Cerebellar nuclear complex (tissue), 1 donor: Measurements from ENCODE around the gene HMCN2.

Experiments used
- DNase-seq, 2 experiments: peaks; one replicate each; lab custom pipeline; 2025; lab: John Stamatoyannopoulos, UW

HMCN2 gene

DNA sequence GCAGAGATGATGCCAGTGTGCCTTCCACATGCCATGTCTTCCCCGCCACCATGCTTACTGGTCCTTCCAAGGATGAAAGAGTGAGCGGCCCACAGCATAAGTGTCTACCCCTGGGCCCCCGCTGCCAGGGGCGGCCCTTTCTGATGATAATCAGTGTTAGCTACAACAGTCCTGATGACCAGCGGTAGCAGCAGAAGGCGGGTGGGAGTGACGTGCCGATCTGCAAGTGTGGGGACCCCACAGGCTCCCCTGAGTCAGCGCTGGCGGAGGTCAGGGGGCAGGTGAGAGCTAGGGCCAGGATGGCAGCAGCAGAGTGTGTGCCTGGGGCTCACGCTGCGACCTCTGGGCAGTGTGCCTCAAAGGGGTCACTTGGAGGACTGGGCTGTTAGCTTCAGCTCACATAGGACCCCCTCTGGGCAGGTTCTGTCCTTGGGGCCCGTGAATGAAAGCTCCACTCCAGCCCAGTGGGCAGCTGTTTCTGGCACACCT lies 80.4 kb downstream of the HMCN2 start:
- DNase-seq: no peak

DNA sequence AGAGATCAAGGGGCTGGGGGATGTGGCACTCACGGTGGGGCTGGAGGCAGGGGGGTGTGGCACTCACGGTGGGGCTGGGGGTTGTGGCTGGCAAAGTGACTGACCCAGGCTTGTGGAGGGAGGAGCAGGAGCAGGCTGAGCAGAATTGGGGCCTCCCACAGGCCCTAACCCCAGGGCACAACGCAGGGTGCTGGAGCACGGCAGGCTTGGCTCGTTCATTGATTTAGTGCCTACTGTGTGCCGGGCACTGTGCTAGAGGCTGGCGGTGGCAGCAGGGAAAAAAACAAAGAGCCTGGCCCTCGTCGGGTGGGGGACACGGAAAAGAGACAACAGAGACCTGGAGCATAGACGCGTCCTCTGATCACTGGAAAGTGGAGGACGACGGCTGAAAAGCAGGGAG lies 80.9 kb downstream of the HMCN2 start:
- DNase-seq: no peak

DNA sequence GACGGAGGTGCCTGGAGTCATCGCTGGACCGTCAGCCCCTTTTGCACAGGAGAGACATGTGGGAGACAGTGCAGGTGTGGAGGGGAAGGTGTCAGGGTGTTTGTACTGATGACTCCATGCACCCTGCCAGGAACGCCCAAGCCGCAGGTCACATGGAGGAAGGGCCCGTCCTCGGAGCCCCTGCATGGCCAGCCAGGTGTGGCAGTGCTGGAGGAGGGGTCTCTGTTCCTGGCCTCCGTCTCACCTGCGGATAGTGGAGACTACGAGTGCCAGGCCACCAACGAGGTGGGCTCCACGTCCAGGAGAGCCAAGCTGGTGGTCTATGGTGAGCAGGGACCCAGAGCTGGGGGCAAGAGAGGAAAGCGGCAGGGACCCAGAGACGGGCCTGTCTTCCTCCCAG lies 81.5 kb downstream of the HMCN2 start:
- no peak for DNase-seq

DNA sequence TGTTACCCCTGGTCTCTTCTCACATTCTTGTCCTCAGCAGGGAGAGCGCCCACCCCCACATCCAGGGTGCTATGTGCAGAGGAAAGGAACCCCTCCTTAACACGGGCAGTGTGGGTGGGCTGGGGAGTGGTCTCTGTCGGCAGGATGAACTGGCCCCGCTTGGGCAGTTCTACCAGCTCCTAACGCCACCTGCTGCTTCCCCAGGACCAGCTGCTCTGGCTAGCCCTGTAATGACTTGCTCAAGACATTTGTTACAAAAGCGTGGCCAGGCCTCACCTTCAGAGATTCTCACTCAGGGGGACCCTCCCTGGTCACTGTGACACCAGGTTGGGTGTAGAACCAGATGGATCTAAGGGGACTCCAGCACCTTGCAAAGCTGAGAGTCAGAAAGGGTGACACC lies 82.4 kb downstream of the HMCN2 start:
- no peak for DNase-seq

DNA sequence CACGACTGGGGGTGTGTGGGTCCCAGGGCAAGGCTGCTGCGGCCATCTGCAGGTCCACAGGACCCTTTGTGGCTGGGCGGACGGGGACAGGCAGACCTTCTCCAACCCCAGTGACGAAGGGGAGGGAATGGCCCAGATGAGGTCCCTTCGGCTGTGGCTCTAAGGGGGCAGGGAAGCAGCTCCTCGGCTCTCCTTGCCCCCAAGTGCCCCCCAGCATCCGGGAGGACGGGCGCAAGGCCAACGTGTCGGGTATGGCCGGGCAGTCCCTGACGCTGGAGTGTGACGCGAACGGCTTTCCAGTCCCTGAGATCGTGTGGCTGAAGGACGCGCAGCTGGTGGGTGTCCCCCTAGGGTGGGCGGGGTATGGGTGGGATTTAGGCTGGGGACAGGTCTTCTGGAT lies 82.8 kb downstream of the HMCN2 start:
- DNase-seq: no peak

DNA sequence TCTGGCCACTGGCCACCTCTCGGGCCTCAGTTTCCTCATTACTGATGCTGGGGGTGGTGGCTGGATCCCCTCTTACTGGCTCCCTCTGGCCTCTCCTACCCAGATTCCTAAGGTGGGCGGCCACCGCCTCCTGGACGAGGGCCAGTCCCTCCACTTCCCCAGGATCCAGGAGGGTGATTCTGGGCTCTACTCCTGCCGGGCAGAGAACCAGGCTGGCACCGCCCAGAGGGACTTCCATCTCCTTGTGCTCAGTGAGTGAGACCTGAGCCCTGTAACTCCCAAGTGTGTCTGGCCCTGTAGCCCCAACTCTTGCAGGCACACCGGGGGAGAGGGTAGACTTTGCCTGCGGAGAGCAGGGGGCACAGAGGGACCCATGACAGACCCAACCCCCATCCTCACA lies 83.3 kb downstream of the HMCN2 start:
- DNase-seq: no peak

DNA sequence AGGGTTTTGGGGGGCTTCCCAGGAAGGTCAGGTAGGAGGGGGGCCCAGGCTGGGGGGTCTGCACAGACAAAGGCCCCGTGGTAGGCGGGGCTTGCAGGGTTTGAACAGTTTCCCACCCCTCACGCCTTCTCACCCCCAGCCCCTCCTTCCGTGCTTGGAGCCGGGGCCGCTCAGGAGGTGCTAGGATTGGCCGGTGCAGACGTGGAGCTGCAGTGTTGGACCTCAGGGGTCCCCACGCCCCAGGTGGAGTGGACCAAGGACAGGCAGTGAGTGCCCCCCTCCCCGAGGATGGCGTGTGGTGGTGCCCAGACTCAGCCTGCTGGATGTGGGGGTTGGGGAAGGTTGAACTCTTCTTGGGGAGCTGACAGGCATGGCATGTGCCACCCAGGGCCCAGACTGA lies 83.8 kb downstream of the HMCN2 start:
- no peak for DNase-seq

DNA sequence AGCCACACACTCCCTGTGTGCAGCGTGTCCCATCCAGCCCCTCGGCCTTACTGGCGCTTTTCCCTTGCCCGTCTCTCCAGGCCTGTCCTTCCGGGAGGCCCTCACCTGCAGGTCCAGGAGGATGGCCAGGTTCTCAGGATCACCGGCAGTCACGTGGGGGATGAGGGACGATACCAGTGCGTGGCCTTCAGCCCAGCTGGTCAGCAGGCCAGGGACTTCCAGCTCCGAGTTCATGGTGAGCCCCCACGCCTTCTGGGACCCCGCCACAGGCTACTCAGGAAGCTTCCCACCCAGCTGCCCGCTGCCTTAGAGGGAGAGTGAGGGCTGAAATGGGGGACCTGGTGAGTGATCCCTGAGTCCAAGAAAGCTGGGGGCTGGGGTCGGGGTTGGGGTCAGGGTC lies 85.8 kb downstream of the HMCN2 start:
- DNase-seq: no peak

DNA sequence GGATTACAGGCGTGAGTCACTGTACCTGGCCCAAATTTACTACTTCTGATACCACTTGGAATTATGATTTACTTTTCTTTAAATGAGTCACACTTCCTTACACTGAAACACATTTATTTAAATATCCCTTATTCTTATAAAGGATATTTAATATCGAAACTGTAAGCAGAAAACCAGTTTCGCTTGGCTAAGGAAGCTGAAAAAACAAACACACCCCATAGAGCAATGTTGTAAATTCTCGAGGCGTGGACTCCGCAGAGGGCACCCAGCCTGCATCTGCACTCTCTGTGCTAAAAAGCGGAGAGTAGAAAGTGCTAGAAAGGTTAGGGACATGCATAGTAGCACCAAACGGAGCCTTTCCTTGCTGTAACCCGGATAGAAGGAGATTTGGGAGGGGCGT lies 86.5 kb downstream of the HMCN2 start:
- DNase-seq: no peak

DNA sequence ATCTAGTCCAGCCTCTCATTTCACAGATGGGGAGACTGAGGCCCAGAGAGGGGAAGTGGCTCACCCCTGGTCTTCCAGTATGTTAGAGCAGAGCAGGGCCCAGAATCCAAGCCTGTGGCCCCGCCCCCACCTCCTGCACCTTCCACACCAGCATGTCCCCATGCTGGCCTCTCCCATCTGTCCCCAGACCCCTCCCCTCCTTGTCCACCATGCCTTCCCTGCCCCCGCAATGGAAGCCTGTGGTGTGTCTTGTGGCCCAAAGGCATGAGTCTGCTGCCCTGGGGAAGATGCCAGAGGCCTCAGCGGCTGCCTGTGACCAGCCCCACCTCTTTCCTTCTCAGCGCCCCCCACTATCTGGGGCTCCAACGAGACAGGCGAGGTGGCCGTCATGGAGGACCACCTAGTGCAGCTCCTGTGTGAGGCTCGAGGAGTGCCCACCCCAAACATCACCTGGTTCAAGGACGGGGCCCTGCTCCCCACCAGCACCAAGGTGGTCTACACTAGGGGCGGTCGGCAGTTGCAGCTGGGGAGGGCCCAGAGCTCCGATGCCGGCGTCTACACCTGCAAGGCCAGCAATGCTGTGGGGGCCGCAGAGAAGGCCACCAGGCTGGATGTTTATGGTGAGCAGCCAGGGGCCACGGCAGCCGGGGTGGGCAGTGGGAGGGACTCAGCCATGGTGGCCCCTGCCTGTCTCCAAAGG lies 87.2 kb downstream of the HMCN2 start:
- no peak for DNase-seq

DNA sequence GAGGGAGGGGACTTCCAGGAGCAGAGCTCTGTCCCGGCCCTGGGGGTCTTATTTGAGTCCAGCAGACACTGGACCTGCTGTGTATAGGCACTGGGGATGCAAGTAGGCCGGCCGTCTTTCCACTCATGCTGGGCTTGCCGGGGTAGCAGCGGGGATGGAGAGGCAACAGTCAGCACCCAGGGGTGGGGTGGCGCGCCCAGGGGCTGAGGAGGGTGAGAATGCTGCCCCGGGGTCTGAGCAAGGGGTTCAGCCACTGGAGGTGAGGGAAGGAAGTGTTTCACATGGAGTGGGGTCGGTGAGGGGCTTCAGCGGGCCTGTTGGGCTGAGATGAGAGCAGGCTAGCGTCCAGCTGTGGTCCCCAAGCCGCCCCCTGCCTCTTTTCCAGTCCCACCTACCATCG lies 88.8 kb downstream of the HMCN2 start:
- no peak for DNase-seq

DNA sequence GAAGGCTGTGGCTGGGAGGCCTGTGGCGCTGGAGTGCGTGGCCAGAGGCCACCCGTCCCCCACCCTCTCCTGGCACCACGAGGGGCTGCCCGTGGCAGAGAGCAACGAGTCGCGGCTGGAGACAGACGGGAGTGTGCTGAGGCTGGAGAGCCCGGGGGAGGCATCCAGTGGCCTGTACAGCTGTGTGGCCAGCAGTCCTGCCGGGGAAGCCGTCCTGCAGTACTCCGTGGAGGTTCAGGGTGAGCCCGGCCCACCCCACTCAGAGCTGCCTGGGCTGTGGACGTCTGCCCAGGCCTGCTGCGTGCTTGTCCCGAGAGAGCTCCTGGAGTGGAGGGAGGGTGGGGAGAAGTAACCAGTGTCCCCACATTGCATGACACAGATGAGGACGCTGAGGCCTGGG lies 89.2 kb downstream of the HMCN2 start:
- no peak for DNase-seq

DNA sequence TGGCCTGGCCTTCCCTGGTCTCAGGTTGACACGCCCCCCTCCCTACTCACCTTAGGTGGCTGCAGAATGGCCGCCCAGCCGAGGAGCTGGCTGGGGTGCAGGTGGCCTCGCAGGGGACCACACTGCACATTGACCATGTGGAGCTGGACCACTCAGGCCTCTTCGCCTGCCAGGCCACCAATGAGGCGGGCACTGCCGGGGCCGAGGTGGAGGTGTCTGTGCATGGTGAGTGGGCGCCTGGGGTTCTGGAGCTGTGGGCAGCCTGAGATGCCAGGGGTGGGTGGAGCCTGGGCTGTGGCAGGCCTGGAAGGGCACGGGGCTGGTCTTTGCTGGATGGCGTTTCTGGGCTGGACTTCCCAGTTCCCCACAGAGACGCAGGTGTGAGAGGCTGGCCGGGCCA lies 90.5 kb downstream of the HMCN2 start:
- DNase-seq: no peak

DNA sequence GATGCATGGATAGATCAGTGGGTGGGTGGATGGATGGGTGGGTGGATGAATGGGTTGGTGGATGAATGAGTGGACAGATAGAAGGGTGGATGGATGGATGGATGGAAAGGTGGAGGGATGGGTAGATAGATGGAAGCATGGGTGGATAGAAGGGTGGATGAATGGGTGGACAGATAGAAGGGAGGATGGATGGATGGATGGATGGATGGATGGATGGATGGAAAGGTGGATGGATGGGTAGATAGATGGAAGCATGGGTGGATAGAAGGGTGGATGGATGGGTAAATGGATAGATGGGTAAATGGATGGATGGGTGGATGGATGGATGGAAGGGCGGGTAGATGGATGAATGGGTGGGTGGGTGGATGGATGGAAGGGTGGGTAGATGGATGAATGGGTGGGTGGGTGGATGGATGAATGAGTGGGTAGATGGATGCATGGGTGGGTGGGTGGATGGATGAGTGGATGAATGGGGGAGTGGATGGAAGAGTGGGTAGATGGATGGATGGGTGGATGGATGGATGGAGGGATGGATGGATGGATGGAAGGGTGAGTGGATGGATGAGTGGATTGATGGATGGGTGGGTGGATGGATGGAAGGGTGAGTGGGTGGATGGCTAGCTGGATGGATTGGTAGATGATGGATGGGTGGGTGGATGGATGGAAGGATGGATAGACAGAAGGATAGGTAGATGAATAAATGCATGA lies 91.5 kb downstream of the HMCN2 start:
- no peak for DNase-seq

DNA sequence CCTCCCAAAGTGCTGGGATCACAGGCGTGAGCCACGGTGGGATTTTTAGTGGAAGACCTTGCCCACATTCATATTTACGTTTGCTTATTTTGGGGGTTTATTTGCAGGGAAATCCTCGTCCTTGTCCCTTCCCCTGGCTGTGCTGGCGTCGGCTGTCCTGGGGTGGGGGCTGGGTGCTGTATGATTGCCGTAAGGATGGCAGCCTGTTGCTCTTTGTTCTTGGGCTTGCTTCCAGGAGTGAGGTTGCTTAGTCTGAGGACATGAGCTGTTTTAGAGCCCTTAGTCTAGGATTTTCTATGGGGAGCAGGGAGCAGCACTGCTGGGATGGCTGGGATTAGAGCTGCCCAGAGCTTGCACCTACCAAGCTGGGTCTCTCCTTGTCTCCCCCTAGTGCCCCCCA lies 93.4 kb downstream of the HMCN2 start:
- DNase-seq: no peak

DNA sequence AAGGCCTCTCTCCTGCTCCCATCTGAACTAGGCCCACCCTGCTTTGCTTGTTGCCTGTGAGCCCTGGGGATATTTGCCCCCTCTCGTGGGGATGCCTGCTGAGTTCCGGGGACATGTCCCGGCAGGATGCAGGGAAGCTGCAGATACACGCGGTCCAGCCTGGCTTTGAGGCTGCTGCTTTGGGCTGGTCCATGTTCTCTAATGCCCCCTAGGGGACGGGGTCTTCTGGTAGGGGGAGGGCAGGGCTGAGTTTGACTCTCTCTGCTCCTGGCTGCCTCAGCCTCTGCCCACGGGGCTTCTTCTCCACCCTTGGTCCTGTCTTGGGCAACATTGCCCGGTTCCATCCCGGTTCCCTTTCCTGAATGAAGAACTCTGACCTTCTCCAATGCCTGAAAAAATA lies 94.3 kb downstream of the HMCN2 start:
- no peak for DNase-seq

DNA sequence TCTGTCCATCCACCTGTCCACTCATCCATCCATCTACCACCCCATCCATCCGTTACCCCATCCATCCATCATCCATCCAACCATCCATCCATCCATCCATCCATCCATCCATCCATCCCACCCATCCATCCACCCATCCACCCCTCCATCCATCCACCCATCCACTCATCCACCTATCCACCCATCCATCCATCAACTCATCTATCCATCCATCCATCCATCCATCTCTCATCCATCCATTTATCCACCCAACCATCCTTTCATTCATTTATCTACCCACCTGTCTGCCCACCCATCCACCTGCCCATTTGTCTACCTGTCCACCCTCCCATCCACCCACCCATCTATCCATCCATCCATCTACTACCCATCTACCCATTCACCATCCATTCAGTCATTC lies 95.1 kb downstream of the HMCN2 start:
- DNase-seq: no peak

DNA sequence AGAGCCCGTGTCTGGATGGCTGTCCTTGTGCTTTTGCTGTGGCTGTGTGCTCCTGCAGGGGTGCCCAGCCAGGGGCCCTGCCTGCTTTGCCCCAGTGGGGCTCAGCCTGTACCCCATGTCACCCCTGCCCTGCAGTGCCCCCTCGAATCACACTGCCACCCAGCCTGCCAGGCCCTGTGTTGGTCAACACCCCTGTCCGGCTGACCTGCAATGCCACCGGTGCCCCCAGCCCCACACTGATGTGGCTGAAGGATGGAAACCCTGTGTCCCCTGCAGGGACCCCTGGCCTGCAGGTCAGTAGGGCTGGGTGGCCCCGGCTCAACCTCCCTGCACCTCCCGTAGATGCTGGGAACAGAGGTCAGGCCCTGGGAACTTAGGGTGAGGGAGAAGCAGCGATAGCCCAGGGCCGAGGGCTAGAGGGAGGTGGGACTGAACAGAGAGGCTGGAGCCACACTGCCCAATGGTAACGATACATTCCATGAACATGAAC lies 96.4 kb downstream of the HMCN2 start:
- DNase-seq: no peak

DNA sequence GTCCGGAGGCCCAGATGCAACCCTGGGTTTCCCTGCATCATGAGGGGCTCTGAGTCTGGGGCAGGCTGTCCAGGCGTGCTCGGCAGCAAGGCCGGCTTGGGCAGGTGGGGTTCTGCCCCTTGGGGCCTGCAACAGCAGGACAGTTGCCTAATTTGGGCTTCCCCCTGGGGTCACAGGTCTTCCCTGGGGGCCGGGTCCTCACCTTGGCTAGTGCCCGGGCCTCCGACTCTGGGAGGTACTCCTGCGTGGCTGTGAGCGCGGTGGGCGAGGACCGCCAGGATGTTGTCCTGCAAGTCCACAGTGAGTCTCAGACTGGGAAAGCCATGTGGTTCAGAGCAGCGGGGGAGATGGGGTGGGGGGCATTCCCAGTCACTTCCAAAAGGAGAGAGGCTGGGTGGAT lies 97.1 kb downstream of the HMCN2 start:
- DNase-seq: no peak

DNA sequence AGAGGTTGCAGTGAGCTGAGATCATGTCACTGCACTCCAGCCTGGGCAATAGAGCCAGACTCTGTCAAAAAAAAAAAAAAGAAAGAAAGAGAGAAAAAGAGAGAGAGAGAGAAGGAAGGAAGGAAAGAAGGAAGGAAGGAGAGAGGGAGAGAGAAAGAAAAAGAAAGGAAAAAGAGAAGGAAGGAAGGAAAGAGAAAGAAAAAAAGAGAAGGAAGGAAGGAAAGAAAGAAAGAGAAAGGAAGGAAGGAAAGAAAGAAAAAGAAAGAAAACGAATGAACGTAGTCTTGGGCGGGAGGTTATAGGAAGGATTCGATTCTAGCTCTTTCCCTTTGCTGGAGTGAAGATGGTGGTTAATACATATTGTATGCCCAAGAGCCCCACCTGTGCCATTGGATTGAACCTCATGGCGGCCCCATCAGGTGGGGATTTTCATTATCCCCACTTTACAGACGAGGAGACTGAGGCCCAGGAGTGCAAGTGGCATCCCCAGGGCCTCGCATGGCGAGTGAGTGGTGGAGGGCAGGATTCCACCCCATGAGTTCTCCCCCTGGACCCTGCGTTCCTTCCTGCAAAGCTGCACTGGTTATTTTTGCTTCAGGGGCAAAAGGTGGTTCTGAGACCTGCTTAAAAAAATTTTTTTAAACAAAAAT lies 98.3 kb downstream of the HMCN2 start:
- no peak for DNase-seq

DNA sequence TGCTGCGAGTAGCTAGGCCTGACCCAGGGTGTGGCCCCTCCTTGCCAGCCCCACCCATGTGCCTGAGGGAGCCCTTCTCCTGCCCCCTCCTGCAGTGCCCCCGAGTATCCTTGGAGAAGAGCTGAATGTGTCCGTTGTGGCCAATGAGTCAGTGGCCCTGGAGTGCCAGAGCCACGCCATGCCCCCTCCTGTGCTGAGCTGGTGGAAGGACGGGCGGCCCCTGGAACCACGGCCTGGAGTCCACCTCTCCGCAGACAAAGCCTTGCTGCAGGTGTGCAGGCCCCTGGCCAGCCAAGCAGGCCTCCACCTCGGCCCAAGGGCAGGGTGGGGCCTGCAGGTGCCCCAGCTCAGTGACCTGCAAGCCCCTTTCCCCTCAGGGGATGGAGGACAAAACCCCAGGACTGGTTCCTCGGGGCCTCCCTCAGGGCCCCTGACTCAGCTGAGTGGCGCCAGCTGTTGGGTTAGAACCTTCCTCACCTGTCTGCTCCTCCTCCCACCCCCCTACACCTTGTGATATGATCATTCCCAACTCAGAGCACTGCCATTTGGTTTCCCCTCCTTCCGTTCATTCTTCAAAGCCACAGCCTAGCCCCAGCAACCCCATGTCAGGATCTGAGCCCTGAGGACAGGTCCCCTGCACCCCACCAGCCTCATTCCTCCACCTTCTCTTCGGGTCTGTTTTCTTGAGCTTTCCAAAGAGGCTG lies 99.2 kb downstream of the HMCN2 start:
- DNase-seq: no peak

DNA sequence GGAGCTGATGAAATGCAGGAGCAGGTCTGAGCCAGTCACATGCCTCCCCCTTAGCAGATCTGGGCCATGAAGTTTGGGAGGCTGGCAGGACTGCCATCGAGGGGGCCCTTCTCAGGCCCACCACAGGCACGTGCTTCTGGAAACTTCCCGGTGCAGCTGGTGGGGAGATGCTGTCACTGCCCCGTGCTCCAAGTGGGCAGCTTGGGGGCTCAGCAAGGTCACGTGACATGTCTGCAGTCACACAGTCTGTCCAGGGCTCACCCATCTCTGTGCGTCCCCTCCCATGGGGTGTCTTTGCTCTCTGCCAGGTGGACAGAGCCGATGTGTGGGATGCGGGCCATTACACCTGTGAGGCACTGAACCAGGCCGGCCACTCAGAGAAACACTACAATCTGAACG lies 99.8 kb downstream of the HMCN2 start:
- DNase-seq: no peak

DNA sequence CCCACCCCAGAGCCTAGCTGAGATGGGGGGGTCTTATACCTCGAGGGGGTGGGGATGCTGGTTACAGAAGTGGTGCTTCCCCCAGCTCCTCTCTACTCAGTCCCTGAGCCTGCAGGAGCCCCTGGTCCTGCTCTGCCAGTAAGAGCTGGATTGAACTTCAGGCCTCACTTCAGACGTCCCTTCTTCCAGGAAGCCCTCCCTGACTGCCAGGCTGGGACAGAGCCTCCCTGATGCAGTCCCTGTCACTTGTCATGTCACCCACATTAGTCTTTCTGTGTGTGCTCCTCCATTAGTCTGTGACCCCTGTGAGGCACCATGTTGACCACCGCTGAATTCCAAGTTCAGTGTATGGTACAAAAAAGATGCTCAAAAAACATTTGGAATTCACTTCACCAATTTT lies 100.5 kb downstream of the HMCN2 start:
- no peak for DNase-seq
